GM18873 (cell line): ENCODE results near the gene IER5.
"Not testable (repeated sequence)": the region's sequence is repeated elsewhere in the genome, so short reads cannot be mapped to it uniquely, and the experiment has no call there.

Experiments used
- ATAC-seq: cut with Tn5 transposase; IDR thresholded peaks from one replicate; pipeline ENCODE4 v1.9.1; 2021; ENCODE audit warnings: mild to moderate bottlenecking, moderate library complexity, moderate number of reproducible peaks; ENCODE audit not compliant: unreplicated experiment, low FRiP score

Gene IER5

GRCh38 chr1:181112071-181112929, 23.8 kb downstream of the IER5 start:
- ATAC-seq, result no peak

GRCh38 chr1:181113059-181113641, 24.6 kb downstream of the IER5 start:
- ATAC-seq, result no peak

GRCh38 chr1:181114574-181115367, 26.3 kb downstream of the IER5 start:
- ATAC-seq, result no peak

- ATAC-seq, result no peak
These were observed 26.8 kb downstream of the IER5 start for GRCh38 chr1:181115368-181115684.

- not testable (repeated sequence) for ATAC-seq
These were observed 27.5 kb downstream of the IER5 start for GRCh38 chr1:181115971-181116370.

GRCh38 chr1:181116819-181117390, 28.4 kb downstream of the IER5 start:
- ATAC-seq, result no peak

GRCh38 chr1:181117648-181118449, 29.3 kb downstream of the IER5 start:
- ATAC-seq, result no peak

- ATAC-seq, result no peak
These were observed 30.8 kb downstream of the IER5 start for GRCh38 chr1:181119093-181119989.

GRCh38 chr1:181120924-181121323, 32.4 kb downstream of the IER5 start:
- ATAC-seq, result no peak

GRCh38 chr1:181121498-181121897, 33.0 kb downstream of the IER5 start:
- ATAC-seq, result no peak

GRCh38 chr1:181122222-181122621, 33.7 kb downstream of the IER5 start:
- no peak for ATAC-seq

- ATAC-seq, result no peak
These were observed 34.7 kb downstream of the IER5 start for GRCh38 chr1:181123173-181123572.

GRCh38 chr1:181124291-181124751, 35.8 kb downstream of the IER5 start:
- no peak for ATAC-seq

- ATAC-seq, result no peak
These were observed 37.8 kb downstream of the IER5 start for GRCh38 chr1:181126289-181126688.

GRCh38 chr1:181126871-181127587, 38.5 kb downstream of the IER5 start:
- ATAC-seq, result no peak

GRCh38 chr1:181127898-181128453, 39.5 kb downstream of the IER5 start:
- no peak for ATAC-seq

GRCh38 chr1:181128592-181129497, 40.3 kb downstream of the IER5 start:
- peak; percentile 52 for ATAC-seq
